AG04449 (cell line): Measurements from ENCODE around the gene ZNF417.
"Not testable (repeated sequence)": the region's sequence is repeated elsewhere in the genome, so short reads cannot be mapped to it uniquely, and the experiment has no call there.

ENCODE experiments used
- CTCF ChIA-PET: fragments of 350-600 bp; formaldehyde crosslinking; extraction: SDS; loops from one replicate; lab custom pipeline; 2021; ENCODE audit warnings: antibody characterized with exemption; lab: Yijun Ruan, JAX
- POLR2A ChIA-PET: fragments of 400-600, 350-600 bp; formaldehyde crosslinking; extraction: SDS; loops from one replicate; lab custom pipeline; 2020; ENCODE audit warnings: antibody characterized with exemption, inconsistent platforms; lab: Yijun Ruan, JAX
- DNase-seq: peaks from one replicate; pipeline ENCODE4 v3.0.0-alpha.2; 2010; ENCODE audit warnings: low read depth, low spot score
- H3K4me3 ChIP-seq: 2 replicates; pipeline ENCODE4 v1.5.1; 2011; ENCODE audit warnings: low read depth, mild to moderate bottlenecking, control low read depth, low read length
- TF ChIP-seq, protein P1 (sequence below): IDR thresholded peaks from one replicate; pipeline ENCODE4 v1.5.1; 2011; ENCODE audit warnings: mild to moderate bottlenecking, moderate library complexity, low read length, control low read depth, inconsistent platforms; ENCODE audit not compliant: insufficient read depth; ENCODE audit errors: missing control alignments

ZNF417 gene

DNA sequence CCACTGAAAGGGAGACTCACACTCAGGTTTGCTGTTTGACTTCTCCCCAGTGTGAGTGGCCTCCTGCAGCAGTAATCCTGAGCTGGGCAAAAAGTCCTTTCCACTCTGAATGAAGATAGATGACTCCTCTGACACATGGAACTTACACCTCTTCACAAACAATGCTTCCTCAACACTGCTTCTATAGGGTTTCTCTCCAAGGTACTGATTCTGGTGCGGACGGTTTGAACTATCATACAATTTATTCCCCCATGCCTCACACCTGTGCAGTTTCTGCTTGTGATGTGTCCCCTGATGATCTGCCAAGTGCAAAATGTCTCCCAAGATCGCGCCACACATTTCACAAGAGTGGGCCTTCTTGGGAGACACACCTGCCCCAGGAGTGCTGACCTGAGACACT, 11.2 kb upstream of the ZNF417 start:
- ChIA-PET CTCF (no interaction called here), POLR2A (no interaction called here)
- TF ChIP-seq, protein P1, sequence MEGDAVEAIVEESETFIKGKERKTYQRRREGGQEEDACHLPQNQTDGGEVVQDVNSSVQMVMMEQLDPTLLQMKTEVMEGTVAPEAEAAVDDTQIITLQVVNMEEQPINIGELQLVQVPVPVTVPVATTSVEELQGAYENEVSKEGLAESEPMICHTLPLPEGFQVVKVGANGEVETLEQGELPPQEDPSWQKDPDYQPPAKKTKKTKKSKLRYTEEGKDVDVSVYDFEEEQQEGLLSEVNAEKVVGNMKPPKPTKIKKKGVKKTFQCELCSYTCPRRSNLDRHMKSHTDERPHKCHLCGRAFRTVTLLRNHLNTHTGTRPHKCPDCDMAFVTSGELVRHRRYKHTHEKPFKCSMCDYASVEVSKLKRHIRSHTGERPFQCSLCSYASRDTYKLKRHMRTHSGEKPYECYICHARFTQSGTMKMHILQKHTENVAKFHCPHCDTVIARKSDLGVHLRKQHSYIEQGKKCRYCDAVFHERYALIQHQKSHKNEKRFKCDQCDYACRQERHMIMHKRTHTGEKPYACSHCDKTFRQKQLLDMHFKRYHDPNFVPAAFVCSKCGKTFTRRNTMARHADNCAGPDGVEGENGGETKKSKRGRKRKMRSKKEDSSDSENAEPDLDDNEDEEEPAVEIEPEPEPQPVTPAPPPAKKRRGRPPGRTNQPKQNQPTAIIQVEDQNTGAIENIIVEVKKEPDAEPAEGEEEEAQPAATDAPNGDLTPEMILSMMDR = no peak
- H3K4me3 ChIP-seq = no peak overlapping the region
- DNase-seq = no peak

DNA sequence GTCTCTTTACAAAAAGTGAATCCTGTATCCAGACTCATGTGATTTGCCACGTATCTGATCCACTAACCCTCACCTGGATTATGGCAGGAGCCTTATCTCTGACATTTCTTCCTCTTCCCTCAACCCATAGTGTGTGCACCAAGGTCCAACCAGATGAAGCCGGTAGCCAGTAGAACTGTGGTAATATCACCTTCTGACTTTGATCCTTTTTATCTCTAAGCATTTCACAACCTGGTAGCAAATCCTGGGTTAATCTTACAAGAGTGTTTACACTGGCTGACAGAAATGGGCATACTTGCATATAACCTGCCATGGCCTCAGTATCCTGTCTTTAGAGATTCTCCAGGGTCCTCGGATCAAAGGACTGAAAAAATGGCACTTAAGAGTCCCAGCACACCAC, 1.9 kb downstream of the ZNF417 start:
- no peak for DNase-seq
- POLR2A ChIA-PET = no interaction called here
- TF ChIP-seq, protein P1 = no peak
- CTCF ChIA-PET = interaction anchor here (1.2 to 2.0 kb wide), 3 partner anchors 7 to 28 kb away, joined by 3 to 12 read pairs (median 4); no protein-coding TSS in a partner anchor
- no peak overlapping the region for H3K4me3 ChIP-seq

DNA sequence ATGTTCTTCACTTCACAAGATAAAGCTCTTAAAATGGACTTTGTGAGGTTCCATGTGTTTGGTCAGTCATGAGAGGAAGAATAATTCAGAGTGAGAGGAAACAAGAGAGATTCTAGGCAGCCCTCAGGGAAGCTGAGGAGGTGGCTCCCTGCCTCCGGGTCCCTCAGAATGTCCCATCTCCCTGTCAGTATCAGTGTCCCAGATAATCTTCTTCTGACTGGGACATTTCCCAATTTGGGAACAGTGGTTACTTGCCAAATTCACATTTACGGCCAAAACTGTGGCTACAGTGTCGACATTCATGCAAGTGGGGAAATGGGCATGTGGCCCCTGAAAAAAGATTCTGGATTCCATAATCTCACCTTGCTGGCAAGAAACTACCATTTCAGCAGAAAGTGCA, 9.0 kb downstream of the ZNF417 start:
- POLR2A ChIA-PET = no interaction called here
- TF ChIP-seq, protein P1 = no peak
- CTCF ChIA-PET = interaction anchor here (0.9 to 1.7 kb wide), 3 partner anchors 8 to 23 kb away, joined by 3 to 6 read pairs (median 4); partner anchors contain the start of gene ZNF417
- DNase-seq = no peak
- H3K4me3 ChIP-seq = no peak overlapping the region

- TF ChIP-seq, protein P1 = no peak
- no peak overlapping the region for H3K4me3 ChIP-seq
- POLR2A ChIA-PET = no interaction called here
- CTCF ChIA-PET = interaction anchor here (1.2 to 3.3 kb wide), 3 partner anchors 9 to 13 kb away, joined by 3 to 12 read pairs (median 12); no protein-coding TSS in a partner anchor
- DNase-seq = no peak
Measured at GRCh38 chr19:57905258-57905657, 11.1 kb downstream of the ZNF417 start.

GRCh38 chr19:57903618-57904184, 12.7 kb downstream of the ZNF417 start:
- no peak overlapping the region for H3K4me3 ChIP-seq
- no peak for DNase-seq
- POLR2A ChIA-PET = no interaction called here
- TF ChIP-seq, protein P1 = no peak
- CTCF ChIA-PET = interaction anchor here (0.7 to 3.3 kb wide), 8 partner anchors 10 to 496 kb away, joined by 3 to 14 read pairs (median 6); no protein-coding TSS in a partner anchor

GRCh38 chr19:57900311-57900710, 16.1 kb downstream of the ZNF417 start:
- CTCF ChIA-PET = interaction anchor here (1.5 to 1.7 kb wide), 2 partner anchors 9 to 12 kb away, joined by 5 to 8 read pairs; partner anchors contain the start of gene ZNF814
- TF ChIP-seq, protein P1 = no peak
- no peak overlapping the region for H3K4me3 ChIP-seq
- POLR2A ChIA-PET = no interaction called here
- no peak for DNase-seq

- POLR2A ChIA-PET, H3K4me3 ChIP-seq: not testable (repeated sequence)
- peak; percentile 33 for DNase-seq
- CTCF ChIA-PET = interaction anchor here (0.9 to 1.5 kb wide), 2 partner anchors 10 to 12 kb away, joined by 4 to 5 read pairs; no protein-coding TSS in a partner anchor
Measured at GRCh38 chr19:57890706-57891105, 25.7 kb downstream of the ZNF417 start.
